Measurements from ENCODE around the gene FOXO6. TPM values are rescaled to one million over a fixed set of nuclear protein-coding genes. Genes with fewer than 3 reads are reported as not detected.
A peak's percentile ranks its signal among the peaks of the same experiment; 100 is the strongest.

The FOXO6 gene
- total and polyA plus RNA-seq, 10 of the 15 experiments (the other 5 are each of a cell fraction or from before 2014, with no cell fraction given), result 0.37 TPM; not detected in 9

GRCh38 chr1:41423511-41424191 is 62.4 kb downstream of the FOXO6 start:
- Histone ChIP-seq H3K79me2 (ENCODE audit: control insufficient read depth, insufficient read depth, low read length) (no peaks in the 10 kb centered on the region), H3K4me3 (no peak overlapping the region), H4K20me1 (ENCODE audit: control insufficient read depth, insufficient read depth) (no peaks in the 10 kb centered on the region), H3K4me1 (ENCODE audit: control insufficient read depth, insufficient read depth, low read length) (no peaks in the 10 kb centered on the region), H3K4me2 (ENCODE audit: control insufficient read depth, insufficient read depth) (no peak overlapping the region), H3K27me3 (replicated peaks in 1 of 2; ENCODE audit: control insufficient read depth in 2 of 2, insufficient read depth in 2 of 2, low read length in 1 of 2) (no peaks in the 10 kb centered on the region), H3K9me3 (replicated peaks; ENCODE audit: control insufficient read depth, insufficient read depth, low read length) (no peaks in the 10 kb centered on the region), H3K27ac (ENCODE audit: control insufficient read depth, insufficient read depth) (no peak overlapping the region), H3K9ac (ENCODE audit: control insufficient read depth, insufficient read depth, low read length) (no peak overlapping the region), H3K36me3 (ENCODE audit: control insufficient read depth in 2 of 2, insufficient read depth in 2 of 2, low read length in 1 of 2) (no peaks in the 10 kb centered on the region), H2AFZ (ENCODE audit: control insufficient read depth, low read depth, low read length) (no peak overlapping the region)
- SMC1A ChIA-PET (ENCODE audit: uncharacterized antibody, unreplicated experiment), result interaction anchor here (0.9 to 1.3 kb wide), 3 partner anchors 45 to 157 kb away, joined by 3 to 5 read pairs (median 3); no protein-coding TSS in a partner anchor
- ATAC-seq (peak; percentile 71), DNase-seq (ENCODE audit: low read depth, low spot score) (no peak), FAIRE-seq (no peak)
- CTCF ChIA-PET, result interaction anchor here (0.5 to 11.1 kb wide), 9 partner anchors 10 to 883 kb away, joined by 3 to 261 read pairs (median 3); no protein-coding TSS in a partner anchor
- 68% methylated on average over 33 of the region's 38 CpGs for WGBS (ENCODE audit: insufficient coverage, insufficient replicate concordance, low lambda C conversion rate, missing lambda C conversion rate)
- in situ Hi-C loops (cut with MboI), result no loop called here
- intact Hi-C loops (cut with micrococcal nuclease; ENCODE audit: unreplicated experiment), result no loop called here
- POLR2A ChIA-PET, result no interaction called here
- no TSS peak for BruUV-seq (replicated peaks)
- RAD21 ChIA-PET (ENCODE audit: unreplicated experiment), result interaction anchor here (0.7 to 1.5 kb wide), 4 partner anchors 9 to 141 kb away, joined by 3 to 6 read pairs (median 4); no protein-coding TSS in a partner anchor
- TF ChIP-seq ZNF384 (IDR thresholded peaks at IDR 0.05; ENCODE audit: borderline replicate concordance, low read depth, low read length) (no peak), NFXL1 (IDR thresholded peaks at IDR 0.05; ENCODE audit: borderline replicate concordance) (no peak), CTCF (IDR thresholded peaks at IDR 0.05 in 2 of 3, conservative IDR thresholded peaks at IDR 0.05 in 1 of 3; ENCODE audit: control insufficient read depth in 2 of 3, extremely low read depth in 1 of 3, insufficient read depth in 1 of 3, low read depth in 3 of 3, low read length in 3 of 3) (peak; percentile 13 to 51 (median 32); a peak in 4 of 6 replicates), NR2F1 (conservative IDR thresholded peaks at IDR 0.05) (no peak), PKNOX1 (IDR thresholded peaks at IDR 0.05) (no peak), SMC3 (IDR thresholded peaks at IDR 0.05; ENCODE audit: borderline replicate concordance, low read length) (peak; percentile 21; the same call in 1 of the 2 replicates)
